HG02642 (cell line): Measurements from ENCODE around the gene CREB3L2.

Experiments used
- ATAC-seq: cut with Tn5 transposase; IDR thresholded peaks from one replicate; pipeline ENCODE4 v1.9.1; 2021; ENCODE audit warnings: mild to moderate bottlenecking; ENCODE audit not compliant: unreplicated experiment, poor library complexity

CREB3L2 gene

DNA sequence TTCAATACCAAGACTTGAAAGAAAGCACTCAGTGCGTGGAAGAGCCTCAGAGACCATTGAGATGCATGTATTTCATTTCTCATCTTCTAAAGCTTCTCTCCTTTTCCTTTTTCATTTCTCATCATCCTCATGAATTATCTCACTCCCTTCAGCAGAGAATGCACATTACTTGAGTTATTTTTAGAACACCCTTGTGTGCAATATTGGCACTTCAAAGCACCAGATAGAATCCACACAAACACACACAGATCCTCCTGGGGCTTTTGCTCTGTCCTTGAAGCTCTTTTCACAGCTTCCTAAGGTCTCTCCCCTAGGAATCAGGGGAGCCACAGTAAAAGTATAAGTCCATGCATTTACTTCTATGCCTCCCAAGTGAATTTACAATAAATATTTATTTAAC is 173.4 kb downstream of the CREB3L2 start:
- no peak for ATAC-seq

DNA sequence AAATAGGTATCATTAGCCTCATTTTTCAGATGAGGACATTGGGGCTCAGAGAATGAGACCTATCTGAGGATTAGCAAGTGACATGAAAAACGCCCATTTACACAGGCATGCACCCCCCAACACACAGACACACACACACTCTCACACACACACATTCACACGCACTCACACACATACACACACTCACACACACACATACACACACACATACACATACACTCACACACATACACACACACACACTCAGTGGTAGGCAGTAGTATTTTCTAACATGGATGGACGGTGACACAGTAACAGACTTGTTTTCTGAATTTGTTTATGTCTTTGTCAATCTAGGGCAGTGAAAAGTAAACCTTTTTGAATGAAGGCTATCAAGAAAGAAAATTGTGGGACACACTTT is 176.4 kb downstream of the CREB3L2 start:
- ATAC-seq = no peak
